GM12878 (cell line): ENCODE measurements around the gene C1RL. TPM values are rescaled to one million over a fixed set of nuclear protein-coding genes. Genes with fewer than 3 reads are reported as not detected.

Source experiments
- ATAC-seq: fragments of 200-7000 bp; cut with Tn5 transposase; 3 replicates; pipeline ENCODE4 v1.9.1; 2020; ENCODE audit warnings: mild to moderate bottlenecking, moderate library complexity
- BruUV-seq: library from RNA; stranded (reverse); fragments of 400-500 nt; replicated peaks from 2 replicates; lab custom pipeline; 2021; lab: Mats Ljungman, UMichigan
- CTCF ChIA-PET: fragments of 300-600 bp; sonication (Branson Sonifier 250); formaldehyde crosslinking; extraction: SDS; loops from one replicate; lab custom pipeline; 2021; ENCODE audit warnings: inconsistent platforms; lab: Yijun Ruan, JAX
- POLR2A ChIA-PET: fragments of 350-600 bp; formaldehyde crosslinking; extraction: SDS; loops from one replicate; lab custom pipeline; 2021; ENCODE audit warnings: inconsistent platforms; lab: Charles Lee
- RAD21 ChIA-PET: fragments of 300-600 bp; sonication (Branson Sonifier 250); formaldehyde crosslinking; loops from one replicate; lab custom pipeline; 2023; ENCODE audit warnings: antibody characterized with exemption; ENCODE audit not compliant: unreplicated experiment; lab: Charles Lee
- SMC1A ChIA-PET: fragments of 300-600 bp; sonication (Branson Sonifier 250); formaldehyde crosslinking; loops from one replicate; lab custom pipeline; 2023; ENCODE audit not compliant: unreplicated experiment, uncharacterized antibody; lab: Charles Lee
- DNase-seq: peaks from one replicate; pipeline ENCODE4 v3.0.0-alpha.2; 2011; ENCODE audit warnings: low read depth, low spot score
- FAIRE-seq: peaks from 3 replicates; lab custom pipeline; 2011; peaks lifted over from hg19 to GRCh38; lab: Jason Lieb, UNC
- H2AFZ ChIP-seq: 2 replicates; pipeline ENCODE4 v1.6.0; 2011; ENCODE audit warnings: low read depth, low read length, control low read depth; ENCODE audit not compliant: control insufficient read depth
- H3K27ac ChIP-seq: 2 replicates; pipeline ENCODE4 v1.5.1; 2011; ENCODE audit warnings: control low read depth; ENCODE audit not compliant: control insufficient read depth, insufficient read depth
- H3K27me3 ChIP-seq, 2 experiments: replicated peaks in 1 of 2; 2 replicates each; pipeline versions ENCODE4 v1.6.0 to v1.6.1; 2011; ENCODE audit warnings: low read length in 1 of 2; ENCODE audit not compliant: control insufficient read depth in 2 of 2, insufficient read depth in 2 of 2
- H3K36me3 ChIP-seq, 2 experiments: 2 replicates each; pipeline ENCODE4 v1.5.1; 2011; ENCODE audit warnings: low read length in 1 of 2; ENCODE audit not compliant: control insufficient read depth in 2 of 2, insufficient read depth in 2 of 2
- H3K4me1 ChIP-seq: 2 replicates; pipeline ENCODE4 v1.6.1; 2011; ENCODE audit warnings: mild to moderate bottlenecking, low read length, moderate library complexity, mixed read lengths; ENCODE audit not compliant: control insufficient read depth, insufficient read depth
- H3K4me2 ChIP-seq: 2 replicates; pipeline ENCODE4 v1.6.0; 2011; ENCODE audit warnings: control low read depth; ENCODE audit not compliant: control insufficient read depth, insufficient read depth
- H3K4me3 ChIP-seq: fragments of 200-600 bp; sonication (generic); 2 replicates; pipeline ENCODE4 v1.5.1; 2016
- H3K79me2 ChIP-seq: 2 replicates; pipeline ENCODE4 v1.6.0; 2011; ENCODE audit warnings: low read length; ENCODE audit not compliant: control insufficient read depth, insufficient read depth
- H3K9ac ChIP-seq: 2 replicates; pipeline ENCODE4 v1.8.0; 2011; ENCODE audit warnings: low read length, control low read depth, mixed read lengths; ENCODE audit not compliant: control insufficient read depth, insufficient read depth
- H3K9me3 ChIP-seq: replicated peaks from 3 replicates; pipeline ENCODE4 v1.5.1; 2011; ENCODE audit warnings: mild to moderate bottlenecking, low read length; ENCODE audit not compliant: control insufficient read depth, insufficient read depth
- H4K20me1 ChIP-seq: 2 replicates; pipeline ENCODE4 v1.6.0; 2011; ENCODE audit not compliant: control insufficient read depth, insufficient read depth
- ASH2L ChIP-seq: fragments of 300-600, 200-600 bp; sonication (generic); IDR thresholded peaks from 2 replicates; pipeline ENCODE4 v1.6.1; 2017; ENCODE audit warnings: low read depth, mild to moderate bottlenecking, borderline replicate concordance
- EZH2 ChIP-seq: IDR thresholded peaks from 2 replicates; pipeline ENCODE4 v1.6.1; 2012; ENCODE audit warnings: low read depth, mild to moderate bottlenecking, control low read depth, inconsistent platforms, low read length, borderline replicate concordance; ENCODE audit not compliant: control insufficient read depth
- FOS ChIP-seq: IDR thresholded peaks from 3 replicates; pipeline ENCODE4 v1.6.1; 2011; ENCODE audit warnings: borderline replicate concordance; ENCODE audit not compliant: insufficient read length; ENCODE audit errors: extremely low read depth
- PML ChIP-seq: IDR thresholded peaks from 2 replicates; pipeline ENCODE4 v1.6.1; 2012; ENCODE audit warnings: low read length, inconsistent platforms
- RBBP5 ChIP-seq: fragments of 200-600 bp; sonication (generic); conservative IDR thresholded peaks from 2 replicates; pipeline ENCODE4 v1.6.1; 2016
- SMC3 ChIP-seq: IDR thresholded peaks from 2 replicates; pipeline ENCODE4 v1.6.1; 2011; ENCODE audit warnings: low read length, improper control_type of control experiment, borderline replicate concordance
- SPI1 ChIP-seq: IDR thresholded peaks from 2 replicates; pipeline ENCODE4 v1.6.1; 2011; ENCODE audit warnings: low read depth, mild to moderate bottlenecking, low read length, moderate library complexity, borderline replicate concordance; ENCODE audit not compliant: insufficient read depth
- TCF3 ChIP-seq: IDR thresholded peaks from 2 replicates; pipeline ENCODE4 v1.6.1; 2012; ENCODE audit warnings: low read depth, mild to moderate bottlenecking, low read length, borderline replicate concordance; ENCODE audit not compliant: insufficient read depth
- ZBTB4 ChIP-seq: fragments of 450-650 bp; formaldehyde crosslinking; IDR thresholded peaks from 2 replicates; pipeline ENCODE4 v1.4.0; 2022; ENCODE audit warnings: mild to moderate bottlenecking, moderate library complexity
- ZNF274 ChIP-seq: IDR thresholded peaks from one replicate; pipeline ENCODE4 v1.8.0; 2011; ENCODE audit not compliant: insufficient read length, insufficient read depth
- WGBS: methylation state at CpG from one replicate; pipeline ENCODE4 v1.1.6; 2016; ENCODE audit warnings: low lambda C conversion rate; ENCODE audit not compliant: insufficient replicate concordance, insufficient coverage; ENCODE audit errors: missing lambda C conversion rate; 5-methylcytosine and 5-hydroxymethylcytosine counted together
- in situ Hi-C: fragments of 300-500 bp; cut with MboI; formaldehyde crosslinking; loops from 9 replicates; pipeline ENCODE4 v1.14.3; 2018; ENCODE audit warnings: mixed read lengths
- intact Hi-C: fragments of 100-400 bp; cut with micrococcal nuclease; formaldehyde crosslinking; loops from one replicate; pipeline ENCODE4 v1.14.2; 2022; ENCODE audit not compliant: unreplicated experiment
- polyA plus RNA-seq, 11 experiments: library from polyadenylated mRNA; depleted of rRNA in 4 of 11; unstranded in 6 of 11; stranded (reverse) in 5 of 11; fragments of >200 nt; fragmentation: Nextera tagmentation in 4 of 11; fragmentation: Illumina TruSeq in 1 of 11; extraction: Ambion mirVana in 4 of 11; extraction: Trizol in 1 of 11; gene quantifications; 1 replicate in 1 of 11; 2 replicates in 10 of 11; pipeline versions ENCODE4 v1.2.1 to v1.2.3, GENCODE V29; 2011 to 2016; ENCODE audit warnings: inconsistent platforms in 2 of 11, missing spikeins in 2 of 11, low read depth in 1 of 11
- total RNA-seq, 4 experiments: library from RNA; depleted of rRNA in 3 of 4; stranded (reverse); fragments of >200 nt in 3 of 4; fragmentation: Illumina TruSeq in 1 of 4; extraction: Trizol in 1 of 4; gene quantifications; 2 replicates each; pipeline versions ENCODE4 v1.2.1 to v1.2.3, GENCODE V29; 2013 to 2021
- TF ChIP-seq, protein P1 (sequence below): fragments of 450-650 bp; IDR thresholded peaks from 2 replicates; pipeline ENCODE4 v1.6.1; 2017; ENCODE audit warnings: low read depth, mild to moderate bottlenecking, moderate library complexity
- TF ChIP-seq, protein P2 (sequence below): fragments of 450-650 bp; IDR thresholded peaks from 2 replicates; pipeline ENCODE4 v1.6.1; 2017; ENCODE audit warnings: mild to moderate bottlenecking, moderate library complexity
- TF ChIP-seq, protein P3 (sequence below): IDR thresholded peaks from 2 replicates; pipeline ENCODE4 v1.6.1; 2011; ENCODE audit warnings: borderline replicate concordance, low read depth, mild to moderate bottlenecking, moderate library complexity, low read length; ENCODE audit not compliant: insufficient read depth, poor library complexity, severe bottlenecking

C1RL gene
- total and polyA plus RNA-seq, 10 of the 15 experiments (the other 5 are each of a cell fraction or from before 2014, with no cell fraction given): 1.3 to 12.8 (median 8.1) TPM

GRCh38 chr12:7076493-7076892 lies 32.5 kb downstream of the C1RL start:
- ATAC-seq: no peak
- Histone ChIP-seq H3K4me3 (no peak overlapping the region), H3K27me3 (no peaks in the 10 kb centered on the region), H3K4me1 (no peaks in the 10 kb centered on the region), H3K9ac (no peak overlapping the region), H2AFZ (no peak overlapping the region), H3K36me3 (no peaks in the 10 kb centered on the region), H3K27ac (no peak overlapping the region), H3K79me2 (no peaks in the 10 kb centered on the region), H3K9me3 (no peaks in the 10 kb centered on the region), H3K4me2 (no peak overlapping the region), H4K20me1 (no peaks in the 10 kb centered on the region)
- POLR2A ChIA-PET: no interaction called here
- WGBS: 55% methylated on average over 4 of the region's 4 CpGs
- DNase-seq: no peak
- no peak for TF ChIP-seq TCF3
- TF ChIP-seq, protein P1, sequence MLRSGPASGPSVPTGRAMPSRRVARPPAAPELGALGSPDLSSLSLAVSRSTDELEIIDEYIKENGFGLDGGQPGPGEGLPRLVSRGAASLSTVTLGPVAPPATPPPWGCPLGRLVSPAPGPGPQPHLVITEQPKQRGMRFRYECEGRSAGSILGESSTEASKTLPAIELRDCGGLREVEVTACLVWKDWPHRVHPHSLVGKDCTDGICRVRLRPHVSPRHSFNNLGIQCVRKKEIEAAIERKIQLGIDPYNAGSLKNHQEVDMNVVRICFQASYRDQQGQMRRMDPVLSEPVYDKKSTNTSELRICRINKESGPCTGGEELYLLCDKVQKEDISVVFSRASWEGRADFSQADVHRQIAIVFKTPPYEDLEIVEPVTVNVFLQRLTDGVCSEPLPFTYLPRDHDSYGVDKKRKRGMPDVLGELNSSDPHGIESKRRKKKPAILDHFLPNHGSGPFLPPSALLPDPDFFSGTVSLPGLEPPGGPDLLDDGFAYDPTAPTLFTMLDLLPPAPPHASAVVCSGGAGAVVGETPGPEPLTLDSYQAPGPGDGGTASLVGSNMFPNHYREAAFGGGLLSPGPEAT: no peak
- TF ChIP-seq EZH2: no peak
- no peak for TF ChIP-seq FOS
- no peak for TF ChIP-seq RBBP5
- no peak for TF ChIP-seq SPI1
- TF ChIP-seq, protein P2, sequence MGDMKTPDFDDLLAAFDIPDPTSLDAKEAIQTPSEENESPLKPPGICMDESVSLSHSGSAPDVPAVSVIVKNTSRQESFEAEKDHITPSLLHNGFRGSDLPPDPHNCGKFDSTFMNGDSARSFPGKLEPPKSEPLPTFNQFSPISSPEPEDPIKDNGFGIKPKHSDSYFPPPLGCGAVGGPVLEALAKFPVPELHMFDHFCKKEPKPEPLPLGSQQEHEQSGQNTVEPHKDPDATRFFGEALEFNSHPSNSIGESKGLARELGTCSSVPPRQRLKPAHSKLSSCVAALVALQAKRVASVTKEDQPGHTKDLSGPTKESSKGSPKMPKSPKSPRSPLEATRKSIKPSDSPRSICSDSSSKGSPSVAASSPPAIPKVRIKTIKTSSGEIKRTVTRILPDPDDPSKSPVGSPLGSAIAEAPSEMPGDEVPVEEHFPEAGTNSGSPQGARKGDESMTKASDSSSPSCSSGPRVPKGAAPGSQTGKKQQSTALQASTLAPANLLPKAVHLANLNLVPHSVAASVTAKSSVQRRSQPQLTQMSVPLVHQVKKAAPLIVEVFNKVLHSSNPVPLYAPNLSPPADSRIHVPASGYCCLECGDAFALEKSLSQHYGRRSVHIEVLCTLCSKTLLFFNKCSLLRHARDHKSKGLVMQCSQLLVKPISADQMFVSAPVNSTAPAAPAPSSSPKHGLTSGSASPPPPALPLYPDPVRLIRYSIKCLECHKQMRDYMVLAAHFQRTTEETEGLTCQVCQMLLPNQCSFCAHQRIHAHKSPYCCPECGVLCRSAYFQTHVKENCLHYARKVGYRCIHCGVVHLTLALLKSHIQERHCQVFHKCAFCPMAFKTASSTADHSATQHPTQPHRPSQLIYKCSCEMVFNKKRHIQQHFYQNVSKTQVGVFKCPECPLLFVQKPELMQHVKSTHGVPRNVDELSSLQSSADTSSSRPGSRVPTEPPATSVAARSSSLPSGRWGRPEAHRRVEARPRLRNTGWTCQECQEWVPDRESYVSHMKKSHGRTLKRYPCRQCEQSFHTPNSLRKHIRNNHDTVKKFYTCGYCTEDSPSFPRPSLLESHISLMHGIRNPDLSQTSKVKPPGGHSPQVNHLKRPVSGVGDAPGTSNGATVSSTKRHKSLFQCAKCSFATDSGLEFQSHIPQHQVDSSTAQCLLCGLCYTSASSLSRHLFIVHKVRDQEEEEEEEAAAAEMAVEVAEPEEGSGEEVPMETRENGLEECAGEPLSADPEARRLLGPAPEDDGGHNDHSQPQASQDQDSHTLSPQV: no peak
- TF ChIP-seq ASH2L: no peak
- TF ChIP-seq PML: no peak
- TF ChIP-seq, protein P3, sequence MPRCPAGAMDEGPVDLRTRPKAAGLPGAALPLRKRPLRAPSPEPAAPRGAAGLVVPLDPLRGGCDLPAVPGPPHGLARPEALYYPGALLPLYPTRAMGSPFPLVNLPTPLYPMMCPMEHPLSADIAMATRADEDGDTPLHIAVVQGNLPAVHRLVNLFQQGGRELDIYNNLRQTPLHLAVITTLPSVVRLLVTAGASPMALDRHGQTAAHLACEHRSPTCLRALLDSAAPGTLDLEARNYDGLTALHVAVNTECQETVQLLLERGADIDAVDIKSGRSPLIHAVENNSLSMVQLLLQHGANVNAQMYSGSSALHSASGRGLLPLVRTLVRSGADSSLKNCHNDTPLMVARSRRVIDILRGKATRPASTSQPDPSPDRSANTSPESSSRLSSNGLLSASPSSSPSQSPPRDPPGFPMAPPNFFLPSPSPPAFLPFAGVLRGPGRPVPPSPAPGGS: no peak
- no peak for TF ChIP-seq SMC3
- TF ChIP-seq ZBTB4 (CRISPR knock-in tag): no peak
- no peak for TF ChIP-seq ZNF274
- FAIRE-seq: no peak
- no TSS peak for BruUV-seq
- intact Hi-C loops: no loop called here
- SMC1A ChIA-PET: no interaction called here
- CTCF ChIA-PET: interaction anchor here (0.6 to 2.6 kb wide), 5 partner anchors 11 to 415 kb away, joined by 3 to 8 read pairs (median 3); partner anchors contain the start of genes C12orf57 and RNU7-1
- RAD21 ChIA-PET: interaction anchor here (1.0 to 1.3 kb wide), 2 partner anchors 35 to 58 kb away, joined by 3 to 4 read pairs; partner anchors contain the start of gene LPCAT3
- in situ Hi-C loops: no loop called here
